CD14-positive monocyte (primary cell): ENCODE data around the gene HGFAC. TPM values are rescaled to one million over a fixed set of nuclear protein-coding genes. Genes with fewer than 3 reads are reported as not detected.

ENCODE experiments used
- DNase-seq, 3 donors: peaks; one replicate each; pipeline ENCODE4 v3.0.0-alpha.2; 2011 to 2022
- H2AFZ ChIP-seq: 2 replicates; pipeline ENCODE4 v1.6.0; 2012; ENCODE audit warnings: mild to moderate bottlenecking, low read depth, low read length, inconsistent platforms; ENCODE audit not compliant: insufficient read depth, poor library complexity, severe bottlenecking
- H3K27ac ChIP-seq, 2 donors: 1 replicate in 1 of 2; 2 replicates in 1 of 2; pipeline ENCODE4 v1.5.1; 2012 to 2013; ENCODE audit warnings: low read length in 2 of 2, control low read depth in 1 of 2, inconsistent platforms in 1 of 2, low read depth in 1 of 2, mild to moderate bottlenecking in 1 of 2
- H3K27me3 ChIP-seq, 2 donors: one replicate each; pipeline versions ENCODE4 v1.6.0 to v1.6.1; 2011 to 2013; ENCODE audit warnings: low read length in 2 of 2; ENCODE audit not compliant: control insufficient read depth in 2 of 2, insufficient read depth in 2 of 2
- H3K36me3 ChIP-seq, 2 donors: replicated peaks in 1 of 2; 1 replicate in 1 of 2; 2 replicates in 1 of 2; pipeline versions ENCODE4 v1.5.1 to v1.6.1; 2012 to 2013; ENCODE audit warnings: low read length in 2 of 2, control low read depth in 1 of 2, inconsistent platforms in 1 of 2, mild to moderate bottlenecking in 1 of 2; ENCODE audit not compliant: insufficient read depth in 2 of 2, control insufficient read depth in 1 of 2
- H3K4me1 ChIP-seq, 2 donors: 1 replicate in 1 of 2; 2 replicates in 1 of 2; pipeline versions ENCODE4 v1.5.1 to v1.6.1; 2012 to 2013; ENCODE audit warnings: low read length in 2 of 2, control low read depth in 1 of 2, inconsistent platforms in 1 of 2, mild to moderate bottlenecking in 1 of 2, moderate library complexity in 1 of 2; ENCODE audit not compliant: insufficient read depth in 2 of 2, control insufficient read depth in 1 of 2
- H3K4me2 ChIP-seq: replicated peaks from 2 replicates; pipeline ENCODE3; 2012; ENCODE audit warnings: low read length, moderate library complexity, mild to moderate bottlenecking; ENCODE audit not compliant: poor library complexity, severe bottlenecking; ENCODE audit errors: extremely low read depth
- H3K4me3 ChIP-seq, 3 experiments: fragments of 200-600 bp in 1 of 3; sonication (generic) in 1 of 3; replicated peaks in 1 of 3; 1 replicate in 2 of 3; 2 replicates in 1 of 3; pipeline ENCODE4 v1.5.1; 2011 to 2013; ENCODE audit warnings: low read length in 3 of 3, mild to moderate bottlenecking in 3 of 3, control low read depth in 2 of 3, low read depth in 2 of 3, inconsistent platforms in 1 of 3, moderate library complexity in 1 of 3
- H3K79me2 ChIP-seq: 2 replicates; pipeline ENCODE4 v1.6.0; 2012; ENCODE audit warnings: mild to moderate bottlenecking, control low read depth, inconsistent platforms, low read length, moderate library complexity; ENCODE audit not compliant: insufficient read depth
- H3K9ac ChIP-seq: 2 replicates; pipeline ENCODE4 v1.6.0; 2017; ENCODE audit warnings: low read length, mild to moderate bottlenecking; ENCODE audit not compliant: insufficient read depth, poor library complexity, severe bottlenecking
- H3K9me3 ChIP-seq, 2 donors: replicated peaks in 1 of 2; 1 replicate in 1 of 2; 2 replicates in 1 of 2; pipeline versions ENCODE4 v1.5.1 to v1.6.1; 2012 to 2013; ENCODE audit warnings: low read length in 2 of 2, control low read depth in 1 of 2; ENCODE audit not compliant: control insufficient read depth in 1 of 2, insufficient read depth in 1 of 2
- H4K20me1 ChIP-seq: 2 replicates; pipeline ENCODE4 v1.6.0; 2012; ENCODE audit warnings: mild to moderate bottlenecking, low read length, control low read depth, moderate library complexity; ENCODE audit not compliant: insufficient read depth
- H3K27ac Mint-ChIP-seq, 7 donors: one replicate each; pipeline ENCODE4 v1.8.0; 2020; ENCODE audit warnings: mild to moderate bottlenecking in 7 of 7, mixed read lengths in 7 of 7, moderate library complexity in 6 of 7, inconsistent platforms in 2 of 7
- H3K27me3 Mint-ChIP-seq, 3 donors: one replicate each; pipeline ENCODE4 v1.8.0; 2021 to 2022; ENCODE audit warnings: low read depth in 3 of 3, mild to moderate bottlenecking in 3 of 3, mixed read lengths in 3 of 3, moderate library complexity in 3 of 3, inconsistent platforms in 1 of 3
- H3K36me3 Mint-ChIP-seq, 2 donors: one replicate each; pipeline ENCODE4 v1.8.0; 2020; ENCODE audit warnings: mixed read lengths in 2 of 2, inconsistent platforms in 1 of 2, mild to moderate bottlenecking in 1 of 2
- H3K4me1 Mint-ChIP-seq: one replicate; pipeline ENCODE4 v1.8.0; 2020; ENCODE audit warnings: mild to moderate bottlenecking, mixed read lengths
- H3K4me3 Mint-ChIP-seq, 2 donors: one replicate each; pipeline ENCODE4 v1.8.0; 2020; ENCODE audit warnings: mild to moderate bottlenecking in 2 of 2, mixed read lengths in 2 of 2, moderate library complexity in 1 of 2
- H3K9me3 Mint-ChIP-seq, 7 donors: one replicate each; pipeline ENCODE4 v1.8.0; 2020 to 2022; ENCODE audit warnings: mixed read lengths in 7 of 7, mild to moderate bottlenecking in 6 of 7, moderate library complexity in 6 of 7, inconsistent platforms in 2 of 7
- CTCF ChIP-seq: fragments of 200-600 bp; IDR thresholded peaks from one replicate; pipeline ENCODE4 v1.8.0; 2022; ENCODE audit warnings: antibody characterized with exemption, mild to moderate bottlenecking
- WGBS: methylation state at CpG from one replicate; pipeline ENCODE4 v1.1.5; 2013; ENCODE audit warnings: missing lambda C conversion rate; ENCODE audit not compliant: insufficient coverage; 5-methylcytosine and 5-hydroxymethylcytosine counted together
- intact Hi-C, 2 donors: fragments of 100-400 bp; cut with micrococcal nuclease; formaldehyde crosslinking; loops; one replicate each; pipeline versions ENCODE4 v1.15.0 to v1.15.1; 2023
- polyA plus RNA-seq, 3 donors: library from polyadenylated mRNA; depleted of rRNA in 1 of 3; unstranded in 2 of 3; stranded (reverse) in 1 of 3; fragments of 300-500 nt in 2 of 3; fragments of >200 nt in 1 of 3; fragmentation: Illumina TruSeq in 2 of 3; gene quantifications; 1 replicate in 2 of 3; 2 replicates in 1 of 3; pipeline ENCODE4 v1.2.3, GENCODE V29; 2012 to 2021

The HGFAC gene
- polyA plus RNA-seq, 3 donors = 0.17 TPM; not detected in 2

- no peak for TF ChIP-seq CTCF
- Histone ChIP-seq H3K9me3 (no peaks in the 10 kb centered on the region), H3K4me1 (no peaks in the 10 kb centered on the region), H2AFZ (no peak overlapping the region), H4K20me1 (no peaks in the 10 kb centered on the region), H3K79me2 (no peaks in the 10 kb centered on the region), H3K4me2 (no peak overlapping the region), H3K36me3 (peaks cover 5 to 9% of the 10 kb centered on the region in 2 donors), H3K9ac (no peak overlapping the region), H3K4me3 (no peak overlapping the region), H3K27me3 (no peaks in the 10 kb centered on the region), H3K27ac (no peak overlapping the region)
- peaks cover 0 to 1% (median 0%) of the 10 kb centered on the region in 7 donors for H3K9me3 Mint-ChIP-seq
- no peak for DNase-seq
- no peaks in the 10 kb centered on the region for H3K27me3 Mint-ChIP-seq
- H3K27ac Mint-ChIP-seq = peak overlapping the region in 1 of 7 donors; percentile 1
- 94% methylated on average over 18 of the region's 20 CpGs for WGBS
- H3K4me1 Mint-ChIP-seq = no peaks in the 10 kb centered on the region
- H3K4me3 Mint-ChIP-seq = no peak overlapping the region
- intact Hi-C loops = no loop called here
- peaks cover 12 to 15% of the 10 kb centered on the region in 2 donors for H3K36me3 Mint-ChIP-seq
Observed at GRCh38 chr4:3424522-3425095, 17.2 kb upstream of the HGFAC start.

- no peaks in the 10 kb centered on the region for H3K9me3 Mint-ChIP-seq
- 89% methylated on average over 20 of the region's 24 CpGs for WGBS
- TF ChIP-seq CTCF = no peak
Observed at GRCh38 chr4:3426465-3427133, 15.2 kb upstream of the HGFAC start.

More at GRCh38 chr4:3426465-3427133, 15.2 kb upstream of the HGFAC start:
- H3K4me3 Mint-ChIP-seq = no peak overlapping the region
- Histone ChIP-seq H2AFZ (no peak overlapping the region), H3K9ac (no peak overlapping the region), H4K20me1 (no peaks in the 10 kb centered on the region), H3K4me1 (no peaks in the 10 kb centered on the region), H3K4me3 (no peak overlapping the region), H3K27me3 (no peaks in the 10 kb centered on the region), H3K4me2 (no peak overlapping the region), H3K36me3 (peaks cover 5 to 9% of the 10 kb centered on the region in 2 donors), H3K27ac (no peak overlapping the region), H3K79me2 (no peaks in the 10 kb centered on the region), H3K9me3 (no peaks in the 10 kb centered on the region)
- DNase-seq = no peak
- peaks cover 0 to 2% (median 1%) of the 10 kb centered on the region in 3 donors for H3K27me3 Mint-ChIP-seq
- H3K4me1 Mint-ChIP-seq = no peaks in the 10 kb centered on the region
- no peak overlapping the region for H3K27ac Mint-ChIP-seq
- intact Hi-C loops = no loop called here
- peaks cover 9 to 17% of the 10 kb centered on the region in 2 donors for H3K36me3 Mint-ChIP-seq
